ENCODE measurements around the gene CTNNBIP1.
"Not testable (repeated sequence)": the region's sequence is repeated elsewhere in the genome, so short reads cannot be mapped to it uniquely, and the experiment has no call there.

Gene CTNNBIP1

GRCh38 chr1:9825093-9826074 lies 84.7 kb downstream of the CTNNBIP1 start:
- DNase-seq = peak; percentile 23 to 71

GRCh38 chr1:9824702-9825089 lies 85.4 kb downstream of the CTNNBIP1 start:
- DNase-seq = no peak

GRCh38 chr1:9823943-9824701 lies 85.9 kb downstream of the CTNNBIP1 start, which contains the start of gene CLSTN1:
Gene CLSTN1, minus strand, starts transcription at chr1:9823965. Its CDS starts 232 bp downstream, at chr1:9823733.
- peak; percentile 58 to 64 for DNase-seq

- DNase-seq = no peak
These were observed 86.5 kb downstream of the CTNNBIP1 start for GRCh38 chr1:9823693-9823942.

GRCh38 chr1:9822897-9823692 lies 87.0 kb downstream of the CTNNBIP1 start:
- DNase-seq = no peak

GRCh38 chr1:9822490-9822889 lies 87.6 kb downstream of the CTNNBIP1 start:
- DNase-seq = no peak

- no peak for DNase-seq
These were observed 88.4 kb downstream of the CTNNBIP1 start for GRCh38 chr1:9821710-9822109.

GRCh38 chr1:9820521-9820920 lies 89.5 kb downstream of the CTNNBIP1 start:
- DNase-seq = no peak

- DNase-seq = no peak
These were observed 92.3 kb downstream of the CTNNBIP1 start for GRCh38 chr1:9817734-9818133.

GRCh38 chr1:9816199-9816598 lies 93.9 kb downstream of the CTNNBIP1 start:
- DNase-seq = no peak

- DNase-seq = no peak
These were observed 94.9 kb downstream of the CTNNBIP1 start for GRCh38 chr1:9815150-9815549.

GRCh38 chr1:9814619-9815018 lies 95.5 kb downstream of the CTNNBIP1 start:
- DNase-seq = no peak

GRCh38 chr1:9811239-9811966 lies 98.7 kb downstream of the CTNNBIP1 start:
- DNase-seq = no peak

- DNase-seq = no peak
These were observed 101.0 kb downstream of the CTNNBIP1 start for GRCh38 chr1:9809100-9809510.

- no peak for DNase-seq
These were observed 101.6 kb downstream of the CTNNBIP1 start for GRCh38 chr1:9808459-9808858.

GRCh38 chr1:9807541-9807940 lies 102.5 kb downstream of the CTNNBIP1 start:
- no peak for DNase-seq

- not testable (repeated sequence) for DNase-seq
These were observed 104.1 kb downstream of the CTNNBIP1 start for GRCh38 chr1:9805972-9806371.

- no peak for DNase-seq
These were observed 105.0 kb downstream of the CTNNBIP1 start for GRCh38 chr1:9805006-9805508.

- DNase-seq = not testable (repeated sequence)
These were observed 106.8 kb downstream of the CTNNBIP1 start for GRCh38 chr1:9803003-9803918.

GRCh38 chr1:9801909-9802308 lies 108.2 kb downstream of the CTNNBIP1 start:
- no peak for DNase-seq
